ENCODE measurements around the gene MUC6.

Gene MUC6

DNA sequence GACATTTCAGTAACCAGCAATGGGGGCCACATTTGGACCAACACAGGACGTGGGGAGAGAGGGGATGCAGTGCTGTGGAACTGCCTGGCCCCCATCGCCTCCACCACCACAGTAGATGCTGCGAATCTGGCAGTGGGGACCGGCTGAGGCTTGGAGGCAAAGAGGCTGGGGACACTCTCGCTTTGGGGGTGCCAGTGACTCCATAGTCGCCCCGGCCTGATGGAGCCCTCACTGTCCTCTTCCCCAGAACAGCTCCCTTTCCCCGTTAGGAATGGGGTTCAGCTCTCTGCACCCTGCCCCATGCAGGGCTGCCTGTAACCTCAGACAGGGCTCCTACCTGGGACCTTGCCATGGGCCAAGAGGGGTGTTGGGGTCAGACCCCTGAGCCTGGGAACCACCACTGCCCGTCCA lies 36.3 kb upstream of the MUC6 start:
- DNase-seq: no peak

DNA sequence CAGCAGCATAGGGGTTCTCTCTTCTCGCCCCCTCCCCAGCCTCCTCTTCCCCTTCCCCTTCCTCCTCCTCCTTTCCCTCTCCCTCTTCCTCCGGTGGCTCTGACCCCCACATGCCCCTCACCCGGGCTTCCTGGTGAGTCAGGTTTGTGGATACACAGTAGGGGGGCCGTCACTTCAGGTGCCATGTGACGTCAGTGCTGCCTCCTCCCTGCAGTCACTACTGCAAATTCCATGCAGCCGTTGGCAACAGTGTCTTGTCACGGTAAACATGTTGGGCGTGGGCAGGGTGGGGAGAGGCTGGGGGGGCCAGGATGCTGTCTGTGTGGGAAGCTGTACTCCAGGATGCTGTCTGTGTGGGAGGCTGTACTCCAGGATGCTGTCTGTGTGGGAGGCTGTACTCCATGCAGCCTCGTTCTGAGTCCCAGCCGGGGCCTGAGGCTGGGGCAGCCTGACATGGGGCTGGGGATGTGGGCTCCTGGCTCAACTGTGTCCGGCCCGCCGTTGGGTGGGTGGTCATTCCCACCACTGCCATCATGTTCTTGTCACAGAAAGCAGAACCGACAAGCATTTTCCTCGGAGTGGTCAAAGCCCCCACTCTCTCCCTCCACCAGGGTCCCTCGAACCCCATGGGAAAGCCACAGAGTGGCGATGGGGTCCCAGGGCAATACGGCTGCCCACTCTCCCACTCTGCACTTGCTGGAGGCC lies 35.8 kb upstream of the MUC6 start:
- DNase-seq: no peak

DNA sequence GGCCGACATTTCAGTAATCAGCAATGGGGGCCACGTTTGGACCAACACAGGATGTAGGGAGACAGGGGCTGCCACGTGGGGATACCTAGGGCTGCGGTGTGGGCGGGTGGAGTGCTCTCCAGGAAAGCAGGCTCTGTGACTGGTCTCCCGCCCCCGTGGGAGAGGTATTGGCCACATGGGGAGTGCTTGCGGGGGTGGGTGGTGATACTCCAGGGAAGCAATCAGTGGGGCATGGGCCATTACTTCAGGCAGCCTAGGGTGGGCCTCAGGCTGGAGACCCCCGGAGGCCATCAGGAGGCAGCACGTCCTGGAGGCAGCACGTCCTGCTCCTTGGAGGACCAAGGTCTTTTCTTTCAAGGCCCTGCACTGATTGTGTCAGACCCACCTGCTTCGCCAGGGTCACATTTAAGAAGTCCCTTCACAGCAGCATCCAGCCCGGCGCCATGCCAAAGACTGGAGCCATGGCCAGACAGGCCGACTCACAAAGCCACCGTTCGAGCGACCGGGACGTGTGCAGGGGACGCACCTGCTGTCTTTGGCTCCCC lies 35.1 kb upstream of the MUC6 start:
- DNase-seq: peak in 2 of 3 donors; percentile 21 to 25

DNA sequence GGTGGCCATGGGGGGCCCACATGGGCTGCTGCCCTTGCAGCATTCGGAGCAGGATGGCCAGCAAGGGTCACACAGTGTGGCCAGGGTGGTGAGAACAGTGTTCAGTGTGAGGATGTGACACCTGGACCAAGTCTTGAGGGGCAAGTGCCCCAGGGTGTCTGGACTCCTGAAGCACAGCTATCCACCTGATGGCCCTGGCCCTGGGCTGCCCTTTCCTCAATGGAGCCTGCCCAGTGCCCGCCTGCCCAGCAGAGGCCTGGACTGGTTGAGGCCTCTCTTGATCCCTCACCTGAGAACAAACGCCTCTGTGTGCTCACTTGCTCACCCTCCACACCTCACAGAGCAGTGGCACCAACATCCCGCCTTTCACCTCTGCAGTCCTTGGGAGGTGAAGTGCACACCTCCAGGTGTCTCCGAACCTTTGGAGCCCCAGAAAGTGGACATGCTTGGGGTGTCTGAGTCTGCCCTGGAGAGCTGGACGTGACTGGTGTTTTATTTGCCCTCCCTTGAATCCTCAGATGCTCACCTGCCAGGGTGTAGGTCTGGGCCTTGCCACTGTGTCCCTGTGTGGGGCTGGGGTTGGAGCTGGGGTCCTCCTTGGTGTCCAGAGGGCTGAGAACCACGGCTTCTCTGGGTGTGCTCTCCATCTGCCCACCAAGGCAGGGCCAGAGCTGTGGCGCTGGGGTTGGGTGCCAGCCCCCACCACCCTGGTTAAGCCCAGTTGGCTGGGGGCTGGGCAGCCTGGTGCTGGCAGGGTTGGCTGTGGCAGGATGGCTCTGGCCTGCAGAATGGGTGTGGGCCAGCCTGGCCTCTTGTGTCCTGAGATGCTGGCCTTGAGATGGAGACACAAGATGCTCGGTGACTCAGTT lies 34.3 kb upstream of the MUC6 start:
- DNase-seq: no peak

DNA sequence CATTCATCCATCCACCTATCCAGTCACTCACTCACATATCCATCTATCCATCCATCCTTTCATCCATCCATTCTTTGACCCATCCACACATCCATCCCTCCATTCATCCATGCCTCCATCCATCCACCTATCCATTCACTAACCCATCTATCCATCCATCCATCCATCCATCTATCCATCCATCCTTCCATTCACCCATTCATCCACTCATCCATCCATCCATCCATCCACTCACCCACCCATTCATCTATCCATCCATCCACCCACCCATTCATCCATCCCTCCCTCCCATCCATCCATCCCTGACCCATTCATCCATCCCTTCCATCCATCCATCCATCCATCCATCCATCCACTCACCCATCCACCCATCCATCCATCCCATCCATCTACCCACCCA lies 33.2 kb upstream of the MUC6 start:
- no peak for DNase-seq

DNA sequence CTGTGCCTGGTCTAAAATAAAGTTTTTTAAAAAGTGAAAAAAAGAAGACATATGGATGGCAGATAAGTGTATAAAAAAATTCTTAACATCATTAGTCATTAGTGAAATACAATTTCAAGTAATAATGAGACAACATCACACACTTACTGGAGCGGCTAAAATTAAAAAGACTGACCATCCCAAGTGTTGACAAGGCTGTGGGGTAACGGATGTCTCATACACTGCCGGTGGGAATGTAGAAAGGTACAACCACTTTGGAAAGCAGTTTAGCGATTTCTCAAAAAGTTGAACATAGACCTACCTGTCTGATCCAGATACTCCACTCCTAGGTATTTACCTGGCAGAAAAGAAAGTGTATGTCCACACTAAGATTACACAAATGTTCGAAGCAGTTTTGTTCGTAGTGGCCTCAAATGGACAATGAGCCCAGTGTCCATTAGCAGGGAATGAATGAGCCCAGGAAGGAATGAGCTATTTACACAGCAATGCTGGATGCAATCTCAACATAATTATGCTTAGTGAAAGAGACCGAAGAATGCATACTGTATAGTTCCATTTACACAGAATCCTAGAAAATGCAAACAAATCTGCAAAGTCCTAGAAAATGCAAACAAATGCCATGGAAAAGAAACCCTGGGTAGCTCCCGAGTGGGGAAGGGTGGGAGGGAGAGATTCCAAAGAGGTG lies 31.4 kb upstream of the MUC6 start:
- no peak for DNase-seq

DNA sequence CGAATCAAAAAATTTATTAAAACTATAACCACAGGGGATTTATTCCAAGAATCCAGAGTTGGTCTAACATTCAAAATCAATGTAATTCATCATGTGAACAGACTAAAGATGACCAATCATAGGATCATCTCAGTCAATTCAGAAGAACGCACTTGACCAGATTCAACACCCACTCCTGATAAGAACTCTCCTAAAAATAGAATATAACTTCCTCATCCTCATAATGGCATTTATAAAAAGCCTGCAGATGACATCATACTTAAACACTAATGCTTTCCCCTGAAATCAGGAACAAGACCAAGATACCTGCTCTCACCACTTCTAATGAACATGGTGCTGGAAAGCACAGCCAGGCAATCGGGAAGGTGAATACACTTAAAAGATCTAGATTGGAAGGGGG lies 27.6 kb upstream of the MUC6 start:
- DNase-seq: peak; percentile 47 to 76 (median 69)

DNA sequence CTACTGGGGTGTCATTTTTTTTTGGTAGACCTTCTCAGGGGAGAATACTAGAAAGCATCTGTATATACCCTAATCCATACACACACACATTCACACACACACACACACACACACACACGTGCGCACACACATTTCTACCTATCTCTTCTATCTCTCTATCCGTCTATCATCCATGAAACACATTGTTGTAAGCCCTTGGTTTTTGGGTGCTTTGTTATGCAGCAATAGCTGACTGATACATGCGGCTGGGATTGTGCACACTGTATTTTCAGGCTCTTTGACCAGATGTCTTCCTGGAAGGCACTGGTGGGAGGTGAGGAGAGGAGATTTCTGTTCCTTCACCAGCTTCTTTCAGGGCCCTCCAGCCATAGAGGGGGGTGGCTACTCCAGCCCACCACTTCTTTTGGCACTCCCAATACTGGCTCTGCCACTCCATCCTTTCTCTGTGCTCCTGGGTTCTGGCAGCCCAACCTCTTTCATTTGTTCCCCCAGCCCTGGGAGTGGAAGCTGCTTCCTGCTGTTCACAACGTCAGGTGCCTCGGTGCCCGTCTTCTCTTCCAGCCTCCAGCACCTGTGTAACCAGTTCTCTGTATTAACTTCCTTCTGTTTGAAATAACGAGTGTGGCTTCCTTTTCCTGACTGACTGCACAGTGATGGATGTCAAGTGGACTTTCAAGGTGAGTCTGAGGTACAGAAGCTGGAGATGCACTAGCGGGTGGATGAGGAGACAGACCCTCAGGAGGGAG lies 25.7 kb upstream of the MUC6 start:
- DNase-seq: no peak

DNA sequence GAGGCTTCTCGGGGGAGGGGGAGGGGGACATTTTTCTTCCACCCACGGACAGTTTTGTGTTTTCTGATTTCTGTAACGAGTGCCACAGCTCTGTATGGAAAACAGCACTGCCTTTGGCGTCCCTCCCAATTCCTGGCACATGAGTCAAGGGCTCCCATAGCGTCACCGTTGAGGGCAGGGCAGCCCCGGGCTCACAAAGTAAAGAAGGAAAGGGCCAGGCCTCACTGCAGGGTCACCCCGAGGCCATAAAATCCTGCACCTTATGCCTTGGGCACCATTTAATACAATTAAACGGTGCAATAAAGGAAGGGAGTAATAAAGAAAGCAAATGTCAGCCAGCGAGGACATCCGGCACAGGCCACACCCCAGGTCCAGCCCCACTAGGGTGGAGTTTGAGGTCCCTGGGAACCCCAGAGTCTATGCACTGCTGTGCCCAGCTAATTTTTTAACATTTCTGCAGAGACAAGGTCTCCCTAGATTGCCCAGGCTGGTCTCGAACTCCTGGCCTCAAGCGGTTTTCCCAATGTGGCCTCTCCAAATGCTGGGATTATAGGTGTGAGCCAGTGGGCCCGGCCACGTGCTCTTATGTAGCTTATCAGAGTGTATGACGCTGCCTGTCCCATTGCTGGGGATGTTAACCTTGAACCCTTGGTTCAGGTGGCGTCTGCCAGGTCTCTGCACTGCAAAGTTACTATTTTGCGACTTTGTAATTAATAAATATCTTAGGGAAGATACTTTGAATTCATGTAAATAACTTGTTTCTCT lies 24.5 kb upstream of the MUC6 start:
- no peak for DNase-seq

DNA sequence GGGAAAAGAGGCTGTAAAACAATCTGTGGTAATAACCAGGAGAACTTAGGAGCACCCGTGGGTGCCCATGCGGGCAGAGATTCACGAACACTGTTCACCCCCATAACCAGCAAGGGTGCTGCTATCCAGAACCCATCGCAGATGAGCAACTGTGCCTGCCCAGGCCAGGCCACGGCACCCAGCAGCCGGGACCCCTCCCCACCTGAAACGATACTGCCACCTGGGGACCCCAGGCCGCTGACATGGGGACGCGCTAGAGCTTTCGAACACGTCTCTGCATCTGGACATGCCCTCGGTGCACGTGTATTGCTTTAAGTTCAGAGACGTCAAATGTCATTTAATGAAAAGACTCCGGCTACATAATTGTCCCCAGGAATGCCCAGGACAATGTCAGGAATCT lies 23.9 kb upstream of the MUC6 start:
- no peak for DNase-seq

DNA sequence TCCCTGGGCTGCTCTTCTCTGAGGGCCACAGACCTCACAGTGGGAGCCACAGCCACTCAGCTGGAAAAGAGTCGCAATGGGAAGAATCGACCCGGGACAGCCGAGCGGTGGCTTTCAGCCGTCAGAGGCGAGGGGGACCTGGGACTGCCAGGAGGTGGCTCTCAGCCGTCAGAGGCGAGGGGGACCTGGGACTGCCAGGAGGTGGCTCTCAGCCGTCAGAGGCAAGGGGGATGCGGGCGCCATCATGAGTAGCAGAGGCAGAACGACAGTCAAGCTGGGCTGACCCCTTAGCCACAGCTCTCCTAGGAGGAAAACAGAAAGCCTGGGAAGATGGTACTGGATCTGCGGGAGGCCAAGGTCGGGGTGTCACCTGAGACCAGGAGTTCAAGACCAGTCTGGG lies 23.2 kb upstream of the MUC6 start:
- DNase-seq: no peak

DNA sequence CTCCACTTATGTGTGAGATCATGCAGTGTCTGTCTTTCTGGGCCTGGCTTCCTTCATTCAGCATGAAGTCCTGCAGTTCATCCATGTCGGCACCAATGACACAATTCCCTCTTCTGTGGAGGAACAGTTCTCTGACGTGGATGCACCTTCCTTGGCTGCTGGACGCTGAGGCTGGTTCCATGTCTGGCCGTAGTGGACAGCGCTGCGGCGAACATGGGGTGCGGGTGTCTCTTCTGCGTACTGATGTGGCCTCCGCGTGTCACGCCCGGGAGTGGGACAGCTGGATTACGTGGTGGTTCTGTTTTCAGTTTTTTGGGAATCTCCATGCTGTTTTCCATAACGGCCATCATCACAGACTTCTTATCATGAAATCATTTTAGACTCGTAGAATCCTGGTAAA lies 21.3 kb upstream of the MUC6 start:
- DNase-seq: no peak

DNA sequence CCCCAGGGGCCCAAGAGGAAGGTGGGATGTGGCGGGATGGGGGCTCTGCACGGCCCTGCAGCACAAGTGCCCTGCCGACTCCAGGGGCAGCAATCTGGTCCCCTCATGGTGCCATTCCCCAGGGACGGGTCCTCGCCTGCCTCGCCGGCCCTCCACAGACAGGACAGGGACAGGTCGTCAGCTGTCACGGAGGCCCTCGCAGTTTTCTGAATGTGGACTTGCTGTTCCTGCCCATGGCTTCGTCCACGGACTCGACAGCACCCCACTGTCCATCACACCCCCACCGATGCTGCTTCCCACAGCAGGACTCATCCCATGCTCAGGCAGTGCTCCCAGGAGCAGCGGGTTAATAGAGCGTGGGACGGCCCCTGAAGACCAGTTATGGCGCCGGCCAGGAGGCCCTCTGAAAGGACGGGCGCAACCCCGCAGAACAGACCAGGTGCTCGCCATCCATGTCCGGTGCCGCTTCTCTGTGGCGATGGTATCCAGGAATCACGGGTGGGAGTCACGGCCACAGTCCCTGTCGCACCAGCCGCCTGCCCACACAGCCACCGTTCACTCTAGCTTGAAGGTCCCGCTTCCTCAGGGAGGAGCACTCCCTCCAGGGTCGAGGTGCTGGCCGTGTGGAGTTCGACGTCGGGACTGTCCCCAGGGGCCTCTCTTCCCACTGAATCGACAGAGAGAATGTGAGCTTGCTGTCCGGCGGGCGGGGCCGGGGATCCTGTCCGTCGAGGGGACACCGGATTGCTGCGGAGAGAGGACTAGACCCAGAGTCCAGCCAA lies 19.7 kb upstream of the MUC6 start:
- no peak for DNase-seq

DNA sequence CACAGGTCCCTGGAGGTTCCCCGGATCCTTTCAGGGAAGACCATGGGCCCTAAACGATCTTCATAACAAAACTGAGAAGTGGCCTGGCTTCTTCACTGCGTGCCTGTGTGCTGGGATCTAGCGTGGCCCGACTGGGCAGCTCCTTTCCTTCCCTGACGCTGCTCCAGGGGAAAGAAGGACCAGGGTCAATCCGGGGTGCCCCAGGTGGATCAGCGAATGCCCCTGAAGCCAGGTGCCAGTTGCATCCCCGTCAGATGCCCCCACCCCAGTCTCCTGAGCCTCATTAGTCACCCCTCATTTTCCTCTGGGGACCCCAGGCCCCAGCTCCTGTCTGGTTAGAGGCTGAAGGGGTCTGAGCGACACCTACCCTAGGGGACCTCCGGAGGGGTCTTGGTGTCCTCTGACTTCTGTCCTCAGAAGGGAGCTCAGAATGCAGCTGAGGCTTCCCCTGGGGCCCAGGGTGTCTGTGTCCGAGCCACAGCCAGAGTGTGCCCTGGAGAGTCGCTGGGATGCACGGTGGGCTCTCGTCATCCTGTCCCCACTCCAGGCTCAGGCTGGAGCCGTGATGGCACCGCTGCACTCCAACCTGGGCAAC lies 18.7 kb upstream of the MUC6 start:
- no peak for DNase-seq

DNA sequence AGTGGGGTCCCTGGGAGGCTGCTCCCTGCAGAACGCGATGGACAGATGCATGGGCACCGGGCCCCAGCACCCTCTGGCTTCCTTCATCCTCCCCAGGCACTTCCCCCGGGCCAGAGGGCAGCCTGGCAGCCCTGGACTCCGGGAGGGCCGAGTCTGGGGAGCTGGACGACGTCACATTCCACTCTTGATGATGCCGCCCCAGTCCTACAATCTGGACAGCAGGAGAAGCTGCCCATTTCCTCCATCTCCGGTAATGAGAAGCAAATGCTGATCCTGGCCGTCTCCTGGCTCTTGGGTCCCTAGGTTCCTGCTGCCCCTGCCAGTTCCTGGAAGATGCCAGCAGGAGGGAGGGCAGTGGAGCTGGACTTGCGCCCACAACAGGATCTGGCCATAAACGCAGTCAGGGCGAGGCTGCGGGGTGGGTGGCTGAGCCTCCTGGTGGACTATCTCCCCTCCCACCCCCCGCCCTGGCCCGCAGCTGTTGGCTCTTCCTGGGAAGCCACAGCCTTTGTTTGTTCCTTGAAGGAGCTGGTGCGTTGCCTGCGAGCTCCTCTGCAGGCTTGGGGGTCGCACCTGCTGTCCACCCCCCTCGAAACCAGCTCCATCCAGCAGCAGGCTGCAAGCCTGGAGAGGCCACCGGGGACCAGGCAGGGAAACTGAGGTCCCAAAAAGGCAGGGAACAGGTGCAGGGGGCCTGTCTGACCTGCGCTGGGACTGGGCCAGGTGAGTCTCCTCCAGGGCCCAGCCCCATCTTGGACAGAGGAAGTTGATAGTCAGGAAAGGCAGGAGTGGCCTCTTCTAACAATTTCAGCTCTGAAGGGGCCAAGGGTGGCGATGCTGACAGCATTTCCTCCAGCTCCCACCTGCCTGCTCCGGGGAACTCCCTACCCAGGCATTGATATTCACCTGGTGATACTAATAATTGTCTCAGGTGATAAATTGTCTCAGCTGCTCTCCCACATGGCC lies 17.9 kb upstream of the MUC6 start:
- no peak for DNase-seq

DNA sequence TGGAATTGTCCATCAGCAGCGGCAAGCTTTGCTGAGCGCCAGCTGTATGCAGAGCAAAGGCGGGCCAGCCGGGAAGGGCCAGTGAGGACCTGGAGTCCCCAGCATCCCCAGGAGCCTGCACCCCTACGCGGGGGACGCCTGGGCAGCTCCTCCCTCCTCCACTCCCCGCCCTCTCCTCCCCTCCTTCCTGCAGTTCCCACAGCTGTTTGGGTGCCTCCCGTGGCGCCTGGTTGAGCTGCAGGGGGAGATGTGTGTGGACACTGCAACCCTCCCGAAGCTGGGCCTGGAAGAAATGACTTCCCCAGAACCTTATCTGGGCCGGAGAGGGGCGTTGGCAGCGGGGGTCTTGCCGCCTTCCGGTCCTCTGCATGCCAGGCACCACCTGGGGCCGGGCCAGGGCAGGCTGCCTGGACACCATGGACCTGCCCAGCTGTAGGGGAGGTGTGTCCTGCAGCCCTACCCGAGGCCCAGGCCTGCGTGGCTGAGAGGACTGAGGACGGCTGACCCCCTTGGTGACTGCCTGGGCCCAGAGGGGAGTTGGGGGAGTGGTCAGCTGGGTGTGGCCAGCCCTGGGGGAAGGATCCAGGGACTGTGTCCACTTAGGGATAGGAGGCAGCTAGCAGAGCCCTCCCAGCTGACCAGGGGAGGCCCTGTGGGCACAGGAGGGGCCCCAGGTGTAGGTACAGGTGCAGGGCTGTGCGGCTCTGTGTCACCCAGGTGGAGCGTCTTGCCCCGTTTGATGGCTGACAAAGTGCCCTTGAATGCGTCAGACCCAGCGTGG lies 16.8 kb upstream of the MUC6 start:
- DNase-seq: no peak

DNA sequence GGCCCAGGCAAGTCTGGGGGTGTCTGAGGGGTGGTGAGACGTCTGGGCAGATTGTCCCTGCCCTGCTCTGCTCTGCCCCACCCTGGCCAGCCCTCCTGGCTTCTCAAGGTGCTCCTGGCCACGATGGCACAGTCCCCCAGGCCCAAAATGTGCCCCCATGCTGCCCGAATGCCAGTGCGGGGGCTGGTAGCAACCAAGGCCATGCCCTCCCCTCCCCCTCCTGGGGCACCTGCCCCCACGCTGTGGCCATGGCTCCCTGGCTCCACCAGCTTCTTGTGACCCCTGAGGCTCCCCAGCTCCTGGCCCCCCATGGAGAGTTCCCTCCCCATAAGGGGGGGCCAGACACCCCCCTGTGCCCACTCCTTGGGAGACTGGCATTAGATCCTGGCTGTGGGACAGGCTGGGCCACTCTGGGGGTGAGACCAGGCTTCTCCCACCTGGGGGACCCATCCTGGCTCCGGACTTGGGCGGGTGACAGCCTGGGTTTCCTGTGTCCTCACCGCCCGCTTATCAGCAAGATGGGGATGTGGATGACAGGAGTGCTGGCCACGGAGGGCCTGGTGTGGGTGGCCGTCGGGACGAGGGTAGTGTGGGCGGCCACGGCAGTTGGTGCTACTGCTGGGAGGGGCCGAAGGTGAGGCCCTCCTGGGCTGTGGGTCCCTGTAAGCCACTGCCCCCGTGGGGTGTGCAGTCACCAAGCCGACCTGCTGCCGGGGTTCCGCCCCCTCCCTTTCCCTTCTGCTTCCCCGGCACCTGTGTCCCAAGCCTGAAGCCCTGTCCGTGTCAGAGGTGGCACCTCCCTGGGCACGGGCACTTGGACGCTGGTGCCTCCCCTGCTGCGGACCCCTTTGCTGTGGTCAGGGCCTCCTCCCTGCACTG lies 15.9 kb upstream of the MUC6 start:
- no peak for DNase-seq

Data from suppressor macrophage treated with lipopolysaccharide for 1 hour (primary cell).